ENCODE data around the gene PLCXD3.
A peak's percentile ranks its signal among the peaks of the same experiment; 100 is the strongest.

PLCXD3 gene

DNA sequence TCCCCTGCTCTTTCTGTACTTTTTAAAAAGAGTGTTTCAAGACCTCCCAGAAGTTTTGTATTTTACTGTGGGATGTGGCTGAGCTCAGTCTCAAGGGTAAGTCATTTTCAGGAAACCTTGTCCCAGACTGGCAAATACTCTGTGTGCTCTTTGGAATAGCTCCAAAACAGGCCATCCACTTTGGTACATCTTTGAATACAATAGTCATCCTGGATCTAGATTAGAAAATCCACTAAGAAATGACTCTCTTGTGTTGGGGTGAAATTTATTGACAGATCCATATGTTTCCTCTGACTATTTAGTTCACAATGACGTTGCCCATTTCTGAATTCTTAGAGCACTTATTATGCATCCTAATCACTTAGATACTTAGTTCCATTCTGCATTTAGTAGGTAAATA, 95.2 kb downstream of the PLCXD3 start:
- no peak for DNase-seq (ENCODE audit: low read depth in 2 of 2)

DNA sequence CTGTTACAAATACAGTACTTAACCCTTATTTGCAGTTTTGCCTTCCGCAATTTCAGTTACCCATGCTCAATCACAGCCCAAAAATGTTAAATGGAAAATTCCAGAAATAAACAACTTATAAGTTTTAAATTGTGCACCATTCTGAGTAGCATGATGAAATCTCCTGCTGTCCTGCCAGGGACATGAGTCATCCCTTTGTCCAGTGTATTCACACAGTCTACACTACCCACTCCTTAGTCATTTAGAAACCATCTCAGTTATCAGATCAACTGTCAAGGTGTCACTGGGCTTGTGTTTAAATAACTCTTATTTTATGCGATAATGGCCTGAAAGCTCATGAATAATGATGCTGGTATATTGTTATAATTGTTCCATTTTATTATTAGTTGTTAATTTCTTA, 95.8 kb downstream of the PLCXD3 start:
- DNase-seq (ENCODE audit: low read depth in 2 of 2), result peak; percentile 65 to 67

DNA sequence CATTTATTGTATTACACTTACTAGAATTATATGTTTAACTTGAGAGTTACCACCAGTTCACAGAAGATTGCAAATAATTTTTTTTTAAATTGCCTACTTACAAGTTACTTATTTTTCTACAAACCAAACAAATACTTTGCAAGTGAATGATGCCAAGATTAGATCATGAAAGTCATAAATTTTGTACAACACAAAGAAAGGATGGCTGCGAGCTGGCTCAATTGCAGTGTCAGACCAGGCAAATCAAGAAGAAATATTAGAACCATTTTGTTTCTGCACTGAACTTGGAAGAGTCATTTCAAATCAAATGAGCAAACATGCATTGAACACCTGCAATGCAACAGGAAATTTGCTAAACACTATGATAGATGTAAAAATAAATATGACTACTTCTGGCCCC, 97.3 kb downstream of the PLCXD3 start:
- DNase-seq (ENCODE audit: low read depth in 2 of 2), result no peak

DNA sequence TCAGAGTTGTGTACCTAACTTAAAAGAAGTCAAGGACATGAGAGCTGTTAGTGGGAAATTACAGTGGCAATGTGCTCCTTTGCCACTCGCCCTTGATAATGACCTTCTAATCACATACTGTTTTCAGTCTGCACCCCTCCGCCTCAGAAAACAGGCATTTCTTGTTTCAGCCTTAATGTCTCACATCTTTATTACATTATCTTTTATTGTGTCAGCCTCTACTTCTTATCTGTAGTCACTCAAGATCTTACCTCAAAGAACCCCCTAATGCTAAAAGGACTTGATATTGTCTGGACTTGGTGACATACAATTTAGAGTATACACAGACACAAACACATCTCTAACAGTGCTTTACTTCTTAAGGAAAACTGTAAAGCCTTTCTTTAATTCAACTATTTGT, 97.9 kb downstream of the PLCXD3 start:
- no peak for DNase-seq (ENCODE audit: low read depth in 2 of 2)

DNA sequence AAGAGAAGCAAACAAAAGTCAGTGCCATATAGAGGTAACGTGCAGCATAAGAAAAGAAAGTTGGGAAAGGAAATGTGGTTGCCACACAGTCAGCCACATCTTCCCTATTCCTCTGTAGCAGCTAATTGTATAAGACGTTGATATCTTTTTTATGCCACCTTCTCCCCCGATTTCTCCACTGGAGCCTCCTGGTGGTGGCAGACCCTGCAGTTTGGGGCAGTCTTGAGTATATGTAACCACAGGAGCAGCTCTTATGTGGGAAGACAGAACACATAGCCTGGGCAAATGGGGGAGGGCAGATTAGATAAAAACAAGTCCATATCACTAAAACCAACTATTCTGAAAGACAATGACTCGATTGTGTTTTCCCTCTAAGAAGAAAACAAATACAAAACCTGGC, 99.7 kb downstream of the PLCXD3 start:
- no peak for DNase-seq (ENCODE audit: low read depth in 2 of 2)

DNA sequence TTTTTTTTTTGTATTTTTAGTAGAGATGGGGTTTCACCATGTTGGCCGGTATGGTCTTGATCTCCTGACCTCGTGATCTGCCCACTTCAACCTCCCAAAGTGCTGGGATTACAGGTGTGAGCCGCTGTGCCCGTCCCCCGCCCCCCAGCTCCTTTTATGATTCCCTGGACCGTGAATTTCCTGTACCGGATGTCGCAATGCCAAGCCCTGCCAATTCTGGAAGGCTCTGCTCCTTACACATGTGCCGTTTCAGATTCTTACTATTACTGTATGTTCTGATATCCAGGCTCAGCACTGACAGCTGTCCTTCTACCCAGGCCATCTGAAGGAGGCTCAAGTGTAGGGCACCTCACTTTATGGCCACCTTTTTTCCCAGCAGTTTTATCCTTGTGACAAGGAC, 100.1 kb downstream of the PLCXD3 start:
- no peak for DNase-seq (ENCODE audit: low read depth in 2 of 2)

DNA sequence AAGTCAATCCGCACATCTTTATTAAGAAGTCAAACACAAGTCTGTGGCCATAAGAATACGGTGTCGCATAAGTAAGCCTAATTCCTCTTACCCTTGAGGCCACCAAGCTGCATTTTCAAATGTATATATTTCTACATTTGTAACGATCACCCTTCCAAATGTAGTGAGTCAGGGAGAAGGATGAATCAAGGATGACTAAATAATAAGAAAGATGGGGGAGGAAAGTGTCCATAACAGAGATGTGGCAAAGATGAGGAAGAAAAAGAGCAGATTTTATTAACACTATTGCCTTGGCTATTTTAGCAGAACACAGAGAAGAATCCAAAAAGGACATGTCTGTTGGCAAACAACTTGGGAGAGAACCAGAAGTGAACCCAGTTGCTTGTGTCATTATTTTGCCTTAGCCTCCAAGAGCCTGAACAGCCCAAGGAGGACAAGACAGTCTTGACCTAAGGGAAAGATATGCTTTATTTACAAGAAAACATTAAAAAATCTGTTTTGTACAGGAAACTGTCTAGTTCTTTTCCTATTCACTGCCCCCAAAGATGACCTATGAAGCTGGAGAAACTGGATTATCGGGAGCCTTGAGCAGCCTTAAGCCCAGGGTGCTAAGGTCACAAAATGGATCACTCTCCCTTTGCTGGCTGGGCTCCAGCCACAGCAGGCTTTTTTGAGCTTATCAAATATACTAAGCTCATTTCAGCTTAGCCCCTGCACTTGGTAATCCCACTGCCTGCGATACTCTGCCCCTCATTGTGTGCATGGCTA, 101.5 kb downstream of the PLCXD3 start:
- peak; percentile 12 to 15 for DNase-seq (ENCODE audit: low read depth in 2 of 2)

DNA sequence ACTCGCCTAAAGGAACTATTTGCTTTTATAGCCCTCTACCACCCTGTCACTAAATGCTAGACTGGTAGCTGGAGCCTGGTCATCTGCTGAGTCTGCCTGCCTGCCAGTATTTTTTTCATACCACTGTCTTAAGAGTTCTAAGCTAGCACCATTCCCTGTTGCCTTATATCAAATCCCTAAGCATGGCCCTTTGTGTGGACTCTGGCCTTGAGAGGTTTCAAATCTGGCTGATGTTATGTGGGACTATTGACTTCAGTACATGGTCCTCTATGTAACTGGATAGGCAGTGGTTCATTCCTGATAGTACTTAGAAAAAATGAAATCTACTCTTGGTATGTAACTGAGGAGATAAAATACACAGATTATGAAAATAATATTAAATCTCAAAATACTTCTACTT, 103.5 kb downstream of the PLCXD3 start:
- no peak for DNase-seq (ENCODE audit: low read depth in 2 of 2)

DNA sequence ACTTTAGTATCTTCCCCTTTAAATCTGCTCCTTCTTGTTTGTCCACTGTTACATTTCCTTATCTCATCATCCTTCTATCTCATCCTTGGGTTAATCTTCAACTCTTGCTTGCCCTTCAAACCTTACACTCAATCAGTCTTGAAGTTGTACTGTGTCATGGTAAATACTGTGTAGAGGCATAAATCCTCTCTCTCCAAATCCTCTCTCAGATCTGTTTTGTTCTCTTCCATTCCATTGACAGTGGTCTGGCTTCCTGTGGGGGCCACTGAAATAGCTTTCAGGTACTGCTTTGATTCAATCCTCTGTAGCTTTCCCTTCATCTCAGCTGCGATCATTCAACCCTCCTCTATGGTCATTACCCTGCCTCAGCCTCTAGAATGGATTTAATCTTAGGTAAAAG, 104.0 kb downstream of the PLCXD3 start:
- DNase-seq (ENCODE audit: low read depth in 2 of 2), result no peak

DNA sequence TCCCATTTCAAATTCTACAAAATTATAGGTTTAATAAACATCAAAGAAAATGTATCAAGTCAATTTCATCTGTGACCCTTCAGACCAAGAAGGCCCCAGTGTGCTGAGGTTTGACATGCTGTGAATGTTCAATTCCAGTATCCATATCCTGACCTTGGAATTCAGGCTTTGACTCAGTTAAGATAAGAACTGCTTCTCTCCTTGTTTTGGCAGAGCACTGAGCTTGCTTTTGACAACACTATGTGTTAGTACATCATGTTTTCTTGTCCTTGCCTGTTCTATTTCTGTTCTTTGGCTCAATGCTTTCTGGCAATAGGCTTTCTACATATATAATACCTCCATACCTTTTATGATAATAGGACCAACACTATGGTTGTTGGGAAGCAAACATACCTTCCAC, 105.6 kb downstream of the PLCXD3 start:
- no peak for DNase-seq (ENCODE audit: low read depth in 2 of 2)

DNA sequence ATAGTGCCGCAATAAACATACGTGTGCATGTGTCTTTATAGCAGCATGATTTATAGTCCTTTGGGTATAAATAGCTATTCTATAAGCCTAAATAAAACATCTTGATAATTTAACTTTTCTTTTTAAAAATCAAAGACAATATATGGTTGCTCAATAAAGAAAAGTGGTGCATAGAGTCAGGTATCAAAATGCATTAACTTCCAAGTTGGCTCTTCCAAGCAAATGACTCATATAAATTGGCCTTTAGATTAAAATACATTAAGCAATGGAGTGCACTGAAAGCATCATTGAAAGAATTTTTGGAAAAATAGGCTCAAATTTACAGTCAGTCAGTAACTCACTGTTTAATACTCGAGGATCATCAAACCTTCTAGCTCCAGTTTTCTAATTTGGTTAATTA, 106.6 kb downstream of the PLCXD3 start:
- no peak for DNase-seq (ENCODE audit: low read depth in 2 of 2)

DNA sequence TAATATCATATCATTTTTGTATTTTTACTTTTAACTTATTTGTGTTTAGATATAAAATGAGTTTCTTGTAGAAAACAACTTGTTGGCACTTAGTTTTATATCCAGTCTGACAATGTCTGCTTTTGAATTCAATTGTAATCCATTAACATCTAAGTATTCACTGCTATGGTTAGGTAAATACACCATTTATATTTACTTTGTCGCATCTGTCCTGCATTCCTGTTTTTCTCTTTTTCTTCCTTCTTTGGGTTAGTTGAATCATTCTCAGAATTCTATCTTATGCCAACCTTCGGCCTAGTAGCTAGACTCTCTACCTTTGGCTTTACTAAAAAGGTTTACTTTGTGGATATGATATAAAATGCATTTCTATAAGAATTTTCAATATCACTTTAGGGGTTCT, 107.6 kb downstream of the PLCXD3 start:
- DNase-seq (ENCODE audit: low read depth in 2 of 2), result no peak

DNA sequence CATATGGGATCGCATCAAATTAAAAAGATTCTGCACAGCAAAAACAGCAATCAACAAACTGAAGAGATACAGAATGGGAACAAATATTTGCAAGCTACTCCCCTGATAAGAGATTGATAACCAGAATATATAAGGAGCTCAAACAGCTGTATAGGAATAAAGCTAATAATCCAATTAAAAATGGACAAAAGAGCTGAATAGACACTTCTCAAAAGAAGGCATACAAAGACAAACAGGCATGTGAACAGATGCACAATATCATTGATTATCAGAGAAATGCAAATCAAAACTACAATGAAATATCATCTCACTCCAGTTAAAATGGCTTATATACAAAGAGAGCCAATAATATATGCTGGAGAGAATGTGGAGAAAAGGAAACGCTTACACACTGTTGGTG, 110.6 kb downstream of the PLCXD3 start:
- no peak for DNase-seq (ENCODE audit: low read depth in 2 of 2)

DNA sequence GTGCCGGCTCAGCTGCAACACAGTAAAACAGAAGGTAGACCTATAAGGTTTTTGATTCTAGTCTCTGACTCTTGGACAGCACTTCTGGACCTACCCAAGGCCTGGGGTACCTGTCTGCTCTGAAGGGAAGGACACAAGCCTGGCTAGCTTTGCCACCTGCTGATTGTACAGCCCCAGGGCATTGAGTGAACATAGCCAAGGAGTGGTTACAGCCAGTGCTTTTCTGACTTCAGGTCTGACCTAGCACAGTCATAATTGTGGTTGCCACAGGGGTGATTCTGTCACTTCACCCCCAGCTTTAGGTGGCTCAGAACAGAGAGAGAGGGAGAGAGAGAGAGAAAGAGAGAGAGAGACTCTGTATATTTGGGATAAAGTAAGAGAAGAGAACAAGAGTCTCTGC, 118.4 kb downstream of the PLCXD3 start:
- DNase-seq (ENCODE audit: low read depth in 2 of 2), result no peak

DNA sequence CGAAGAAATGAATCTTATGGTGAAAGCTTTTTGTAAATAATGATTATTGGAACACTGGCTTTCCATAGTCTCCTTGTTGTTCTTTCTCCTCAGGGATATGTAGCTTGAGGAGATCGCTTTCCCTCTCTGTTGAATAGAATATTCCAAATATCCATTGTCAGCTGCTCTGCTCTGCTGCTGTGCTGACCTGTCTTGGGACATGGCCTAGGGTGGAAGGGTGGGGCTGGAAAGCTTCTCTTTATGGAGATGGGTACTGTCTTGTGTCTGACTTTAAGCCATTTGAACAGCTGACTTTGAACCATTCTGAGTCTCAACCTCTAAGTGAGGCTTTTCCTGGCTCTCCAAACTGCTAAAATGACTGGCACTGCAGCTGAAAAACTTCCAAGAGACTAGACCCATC, 135.8 kb downstream of the PLCXD3 start:
- DNase-seq (ENCODE audit: low read depth in 2 of 2), result no peak

DNA sequence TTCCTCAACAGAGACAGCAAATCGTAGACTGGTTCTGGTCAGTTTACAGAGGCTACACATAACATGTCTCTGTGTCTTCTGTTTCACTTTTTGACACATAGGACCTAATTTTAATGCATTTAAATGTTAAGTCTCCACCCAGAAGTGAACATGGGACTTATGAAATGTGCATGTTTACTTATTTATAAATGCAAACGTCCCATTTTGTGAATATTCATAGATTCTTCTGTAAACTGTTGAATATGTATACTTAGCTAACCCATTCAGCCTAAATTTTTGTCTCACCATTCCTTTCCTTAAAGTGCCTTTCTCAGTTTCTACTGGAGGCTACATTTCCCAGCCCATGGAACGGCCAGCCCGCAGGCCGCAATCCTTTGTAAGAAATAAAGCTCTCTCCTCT, 137.2 kb downstream of the PLCXD3 start:
- DNase-seq (ENCODE audit: low read depth in 2 of 2), result no peak

DNA sequence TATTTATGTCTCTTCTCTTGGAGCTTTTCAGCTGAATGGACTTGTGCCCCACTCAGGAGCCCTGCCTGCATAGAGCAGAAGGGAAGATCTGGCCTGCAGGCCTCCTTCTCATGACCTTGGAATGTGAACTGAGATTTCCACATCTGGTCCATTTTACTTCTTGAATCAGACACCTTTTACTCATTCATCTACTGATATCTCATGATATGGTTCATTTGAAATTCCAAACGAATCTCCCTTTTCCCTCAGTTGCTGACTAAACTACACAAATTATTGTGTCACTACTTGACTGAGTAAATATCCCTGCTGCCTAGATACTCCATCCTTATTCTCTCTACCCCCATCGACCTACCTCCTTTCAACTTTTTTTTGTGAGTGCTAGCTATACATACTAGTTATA, 138.7 kb downstream of the PLCXD3 start:
- peak; percentile 18 to 27 for DNase-seq (ENCODE audit: low read depth in 2 of 2)

DNA sequence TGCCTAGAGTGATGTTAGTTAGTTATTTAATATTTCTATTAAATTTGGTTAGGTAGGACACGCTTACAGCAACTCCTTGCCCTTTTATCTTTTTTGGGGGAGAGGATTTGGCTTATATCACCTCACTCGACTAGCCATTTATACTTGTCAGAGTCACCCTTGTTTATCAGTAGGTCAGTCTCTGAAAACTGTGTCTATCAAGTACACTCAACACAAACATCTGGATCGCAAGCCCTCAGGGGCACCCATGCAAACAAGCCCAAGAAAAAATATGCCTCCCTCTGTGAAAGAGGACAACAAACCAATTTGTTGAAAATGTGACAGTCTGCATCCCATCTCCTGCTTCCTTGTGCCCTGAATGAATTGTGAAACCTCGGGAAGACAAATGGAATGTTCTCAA, 139.9 kb downstream of the PLCXD3 start:
- DNase-seq (ENCODE audit: low read depth in 2 of 2), result no peak

DNA sequence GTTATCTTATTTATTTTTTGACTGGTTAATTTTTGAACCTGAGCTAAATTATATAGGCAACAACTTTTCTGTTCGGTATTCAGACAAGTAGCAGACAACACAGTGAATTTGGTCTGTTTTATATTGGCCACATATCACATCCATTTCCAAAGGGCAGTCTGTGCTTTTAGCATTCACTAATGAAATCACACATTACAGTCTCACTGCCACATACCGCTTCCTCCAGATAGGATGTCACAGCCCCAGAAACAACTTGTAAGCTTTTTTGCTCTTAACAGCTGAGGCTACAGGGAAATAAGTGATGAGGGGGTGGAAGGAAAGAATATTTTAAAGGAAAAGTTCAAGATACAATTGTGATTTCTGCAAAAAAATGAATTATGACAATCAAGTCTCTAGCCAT, 140.6 kb downstream of the PLCXD3 start:
- no peak for DNase-seq (ENCODE audit: low read depth in 2 of 2)

DNA sequence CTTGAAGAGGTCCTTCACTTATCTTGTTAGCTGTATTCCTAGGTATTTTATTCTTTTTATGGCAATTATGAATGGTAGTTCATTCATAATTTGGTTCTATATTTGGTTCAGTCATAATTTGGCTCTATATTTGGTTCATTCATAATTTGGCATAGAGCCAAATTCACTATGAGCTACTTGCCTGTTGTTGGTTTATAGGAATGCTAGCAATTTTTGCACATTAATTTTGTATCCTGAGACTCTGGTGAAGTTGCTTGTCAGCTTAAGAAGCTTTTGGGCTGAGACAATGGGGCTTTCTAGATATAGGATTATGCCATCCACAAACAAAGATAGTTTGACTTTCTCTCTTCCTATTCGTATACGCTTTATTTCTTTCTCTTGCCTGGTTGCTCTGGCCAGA, 142.2 kb downstream of the PLCXD3 start:
- DNase-seq (ENCODE audit: low read depth in 2 of 2), result no peak

DNA sequence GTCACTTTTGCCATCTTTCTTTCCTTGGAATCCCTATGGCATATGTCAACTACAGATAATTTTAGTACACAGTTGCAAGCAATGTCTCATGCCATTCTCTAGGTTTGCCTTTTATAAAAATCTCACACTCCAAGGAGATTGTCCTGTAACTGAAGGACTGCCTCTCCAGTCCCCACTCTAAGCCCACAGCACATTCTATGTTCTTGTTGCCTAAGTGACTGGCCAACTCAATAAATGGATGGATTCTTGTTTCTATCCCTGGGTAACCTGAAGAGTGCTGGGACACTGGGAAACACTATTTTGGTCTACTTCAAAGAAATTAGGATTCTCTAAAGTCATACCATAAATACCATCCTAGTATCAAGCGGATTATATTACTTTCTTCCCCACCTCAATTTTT, 145.0 kb downstream of the PLCXD3 start:
- DNase-seq (ENCODE audit: low read depth in 2 of 2), result no peak

DNA sequence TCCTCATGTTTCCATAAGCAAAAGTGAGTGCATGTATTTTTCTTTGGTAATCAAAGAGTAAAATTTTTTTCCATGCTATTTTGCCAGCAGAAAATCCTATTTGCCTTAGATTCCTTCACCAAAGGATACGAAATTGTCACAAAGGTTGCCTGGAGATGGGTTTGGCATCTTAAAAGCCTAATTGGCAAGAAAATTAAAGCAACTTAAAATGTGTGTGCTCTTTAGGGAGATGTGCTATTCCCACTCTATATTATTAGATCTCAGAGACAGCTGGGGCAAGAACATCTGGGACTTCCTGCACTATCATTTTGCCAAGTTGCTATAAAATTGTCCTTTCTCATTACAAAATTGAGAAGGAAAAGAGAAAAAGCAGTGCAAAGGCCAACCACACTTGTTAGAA, 146.1 kb downstream of the PLCXD3 start:
- DNase-seq (ENCODE audit: low read depth in 2 of 2), result no peak

DNA sequence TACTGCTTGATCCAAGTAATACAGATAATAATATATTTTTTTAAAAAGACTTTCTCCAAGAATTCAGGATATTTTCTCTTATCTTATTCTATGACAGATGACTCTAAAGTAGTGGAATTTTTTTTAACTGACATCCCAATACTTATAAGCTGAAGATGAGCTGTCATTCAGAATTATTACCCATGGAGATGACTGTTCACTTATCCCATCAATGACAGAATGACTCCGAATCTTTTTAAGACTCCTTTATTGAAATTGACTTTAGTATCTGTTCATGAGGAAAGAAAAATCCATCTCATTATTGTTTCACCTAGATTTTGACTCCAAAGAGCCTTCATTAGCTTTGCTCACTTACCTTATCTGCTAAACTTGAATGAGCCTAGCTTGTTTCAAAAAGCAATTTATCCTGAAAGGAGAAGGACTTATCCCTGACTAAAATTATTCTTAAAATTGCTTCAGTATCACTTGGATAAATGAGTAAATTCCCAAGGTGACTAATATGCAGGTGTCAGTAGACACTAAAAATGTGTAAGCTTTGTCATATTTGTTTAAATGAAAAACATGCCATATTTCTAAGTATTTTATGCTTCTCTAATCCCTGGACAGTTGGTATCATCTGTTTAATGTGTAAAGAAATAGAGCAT, 146.9 kb downstream of the PLCXD3 start:
- no peak for DNase-seq (ENCODE audit: low read depth in 2 of 2)

DNA sequence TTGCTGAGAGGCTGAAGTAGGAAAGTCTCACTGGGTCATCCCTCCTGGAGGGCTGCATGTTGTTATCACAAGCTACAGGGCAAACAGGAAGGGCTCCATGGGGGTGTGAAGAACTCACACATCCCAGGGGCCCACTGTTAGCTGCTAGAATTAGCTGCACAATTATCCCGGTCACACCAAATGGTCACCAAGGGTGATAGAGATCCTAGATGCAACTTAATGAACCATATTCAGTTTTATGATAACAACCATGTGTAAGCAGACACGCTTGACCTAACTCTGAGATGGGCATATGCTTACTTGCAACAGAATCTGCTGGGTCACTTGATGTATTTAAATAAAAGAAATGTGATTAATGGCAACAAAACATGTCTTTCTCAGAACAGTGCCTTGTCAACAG, 153.6 kb downstream of the PLCXD3 start:
- DNase-seq (ENCODE audit: low read depth in 2 of 2), result no peak

Measured in fibroblast of skin of left quadriceps (primary cell).